ENCODE results near the gene NR2F2.
A peak's percentile ranks its signal among the peaks of the same experiment; 100 is the strongest.

NR2F2 gene

GRCh38 chr15:96330450-96331143 lies at the start of gene NR2F2:
TSS of gene NR2F2 (plus strand) at chr15:96330700. CDS start at chr15:96332106, 1,406 bp downstream.
- peak; percentile 99 for DNase-seq (ENCODE audit: low spot score)

GRCh38 chr15:96285305-96285704 lies 45.2 kb upstream of the NR2F2 start:
- DNase-seq (ENCODE audit: low spot score): peak; percentile 80

- peak; percentile 24 for DNase-seq (ENCODE audit: low spot score)
Observed at GRCh38 chr15:96285729-96286254, 44.7 kb upstream of the NR2F2 start.

GRCh38 chr15:96290679-96291078 lies 39.8 kb upstream of the NR2F2 start:
- DNase-seq (ENCODE audit: low spot score): no peak

- DNase-seq (ENCODE audit: low spot score): no peak
Observed at GRCh38 chr15:96292635-96293034, 37.9 kb upstream of the NR2F2 start.

- no peak for DNase-seq (ENCODE audit: low spot score)
Observed at GRCh38 chr15:96293441-96293840, 37.1 kb upstream of the NR2F2 start.

GRCh38 chr15:96294766-96295165 lies 35.7 kb upstream of the NR2F2 start:
- DNase-seq (ENCODE audit: low spot score): no peak

- peak; percentile 67 for DNase-seq (ENCODE audit: low spot score)
Observed at GRCh38 chr15:96296264-96296663, 34.2 kb upstream of the NR2F2 start.

GRCh38 chr15:96297783-96298182 lies 32.7 kb upstream of the NR2F2 start:
- no peak for DNase-seq (ENCODE audit: low spot score)

- no peak for DNase-seq (ENCODE audit: low spot score)
Observed at GRCh38 chr15:96298217-96298616, 32.3 kb upstream of the NR2F2 start.

- DNase-seq (ENCODE audit: low spot score): no peak
Observed at GRCh38 chr15:96300836-96301235, 29.7 kb upstream of the NR2F2 start.

- DNase-seq (ENCODE audit: low spot score): no peak
Observed at GRCh38 chr15:96303503-96304056, 26.9 kb upstream of the NR2F2 start.

- DNase-seq (ENCODE audit: low spot score): no peak
Observed at GRCh38 chr15:96304839-96305238, 25.7 kb upstream of the NR2F2 start.

- DNase-seq (ENCODE audit: low spot score): peak; percentile 81
Observed at GRCh38 chr15:96306321-96306720, 24.2 kb upstream of the NR2F2 start.

- no peak for DNase-seq (ENCODE audit: low spot score)
Observed at GRCh38 chr15:96307856-96308394, 22.6 kb upstream of the NR2F2 start.

- DNase-seq (ENCODE audit: low spot score): no peak
Observed at GRCh38 chr15:96309143-96309660, 21.3 kb upstream of the NR2F2 start.

GRCh38 chr15:96311256-96311955 lies 19.1 kb upstream of the NR2F2 start:
- no peak for DNase-seq (ENCODE audit: low spot score)

GRCh38 chr15:96311956-96312294 lies 18.6 kb upstream of the NR2F2 start:
- no peak for DNase-seq (ENCODE audit: low spot score)

- DNase-seq (ENCODE audit: low spot score): peak; percentile 83
Observed at GRCh38 chr15:96312641-96313335, 17.7 kb upstream of the NR2F2 start.

- DNase-seq (ENCODE audit: low spot score): peak; percentile 62
Observed at GRCh38 chr15:96314518-96314917, 16.0 kb upstream of the NR2F2 start.

GRCh38 chr15:96314963-96315362 lies 15.5 kb upstream of the NR2F2 start:
- no peak for DNase-seq (ENCODE audit: low spot score)
